Stimulated activated CD8-positive, alpha-beta memory T cell treated with anti-CD3 and anti-CD28 coated beads, Interleukin-15, amount 100 ng/mL, for 48 hours (primary cell): ENCODE measurements around the gene CUL4B.
"Not testable (repeated sequence)": the region's sequence is repeated elsewhere in the genome, so short reads cannot be mapped to it uniquely, and the experiment has no call there.

Experiments
- DNase-seq, 2 donors: peaks; one replicate each; pipeline ENCODE4 v3.0.0-alpha.2; 2020; ENCODE audit warnings: low read depth in 2 of 2

The CUL4B gene

GRCh38 chrX:120522820-120523219 is 37.9 kb downstream of the CUL4B start:
- no peak for DNase-seq

GRCh38 chrX:120517936-120518335 is 42.8 kb downstream of the CUL4B start:
- no peak for DNase-seq

- no peak for DNase-seq
Observed at GRCh38 chrX:120514236-120514635, 46.5 kb downstream of the CUL4B start.

DNA sequence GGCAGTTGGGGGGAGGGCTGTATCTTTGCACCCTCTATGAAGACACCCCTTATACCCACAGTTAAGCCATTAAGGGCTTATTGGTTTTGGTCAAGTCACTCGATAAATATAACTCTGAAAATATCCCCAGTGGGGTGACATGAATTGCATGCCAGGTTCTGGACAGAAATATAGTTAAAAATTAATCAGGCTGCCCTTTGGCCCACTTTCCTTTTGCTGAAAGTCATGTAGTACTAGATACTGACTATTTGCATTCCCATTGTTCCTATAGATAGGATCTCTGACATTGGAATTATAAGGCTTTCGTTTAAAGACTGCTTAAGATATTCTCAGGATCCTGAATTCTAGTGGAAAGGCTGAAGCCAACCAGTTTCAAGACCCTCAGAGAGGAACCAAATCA is 48.1 kb downstream of the CUL4B start:
- DNase-seq, result no peak

DNA sequence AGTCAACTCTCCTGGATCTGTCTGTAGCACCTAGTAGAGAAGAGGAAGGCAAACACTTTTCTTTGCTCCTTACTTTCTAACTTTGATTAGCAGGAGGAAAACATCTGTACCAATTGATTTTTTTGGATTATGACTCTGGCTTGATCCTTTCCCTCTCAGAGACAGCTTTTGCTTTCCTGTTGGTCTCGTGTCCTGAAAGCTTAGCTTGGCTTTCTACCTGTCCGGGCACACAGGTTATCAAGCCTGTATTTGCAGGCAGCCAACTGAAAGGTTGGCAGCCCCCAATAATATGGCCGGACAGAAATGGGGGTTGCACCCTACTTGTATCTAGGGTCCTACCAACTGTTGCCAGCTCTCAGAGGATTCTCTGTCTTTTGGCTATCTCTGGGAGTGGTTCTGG is 48.5 kb downstream of the CUL4B start:
- no peak for DNase-seq

DNA sequence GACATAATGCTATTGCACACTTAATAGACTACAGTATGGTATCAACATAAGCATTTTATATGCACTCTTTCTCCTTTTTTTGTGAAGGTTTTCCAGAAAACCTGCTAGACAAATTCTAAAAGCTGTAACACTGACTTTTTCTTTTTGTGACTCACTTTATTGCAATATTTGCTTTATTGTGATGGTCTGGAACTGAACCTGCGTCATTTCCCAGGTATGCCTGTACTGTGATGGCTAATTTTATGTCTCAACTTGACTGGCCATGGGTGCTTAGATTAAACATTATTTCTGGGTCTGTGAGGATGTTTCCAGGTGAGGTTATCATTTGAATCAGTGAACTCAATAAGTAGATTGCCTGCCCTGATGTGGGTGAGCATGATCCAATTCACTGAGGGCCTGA is 56.2 kb downstream of the CUL4B start:
- DNase-seq, result no peak

- DNase-seq, result no peak
Observed at GRCh38 chrX:120499301-120500072, 61.3 kb downstream of the CUL4B start.

- not testable (repeated sequence) for DNase-seq
Observed at GRCh38 chrX:120490119-120490518, 70.6 kb downstream of the CUL4B start.

- no peak for DNase-seq
Observed at GRCh38 chrX:120486786-120487185, 74.0 kb downstream of the CUL4B start.

DNA sequence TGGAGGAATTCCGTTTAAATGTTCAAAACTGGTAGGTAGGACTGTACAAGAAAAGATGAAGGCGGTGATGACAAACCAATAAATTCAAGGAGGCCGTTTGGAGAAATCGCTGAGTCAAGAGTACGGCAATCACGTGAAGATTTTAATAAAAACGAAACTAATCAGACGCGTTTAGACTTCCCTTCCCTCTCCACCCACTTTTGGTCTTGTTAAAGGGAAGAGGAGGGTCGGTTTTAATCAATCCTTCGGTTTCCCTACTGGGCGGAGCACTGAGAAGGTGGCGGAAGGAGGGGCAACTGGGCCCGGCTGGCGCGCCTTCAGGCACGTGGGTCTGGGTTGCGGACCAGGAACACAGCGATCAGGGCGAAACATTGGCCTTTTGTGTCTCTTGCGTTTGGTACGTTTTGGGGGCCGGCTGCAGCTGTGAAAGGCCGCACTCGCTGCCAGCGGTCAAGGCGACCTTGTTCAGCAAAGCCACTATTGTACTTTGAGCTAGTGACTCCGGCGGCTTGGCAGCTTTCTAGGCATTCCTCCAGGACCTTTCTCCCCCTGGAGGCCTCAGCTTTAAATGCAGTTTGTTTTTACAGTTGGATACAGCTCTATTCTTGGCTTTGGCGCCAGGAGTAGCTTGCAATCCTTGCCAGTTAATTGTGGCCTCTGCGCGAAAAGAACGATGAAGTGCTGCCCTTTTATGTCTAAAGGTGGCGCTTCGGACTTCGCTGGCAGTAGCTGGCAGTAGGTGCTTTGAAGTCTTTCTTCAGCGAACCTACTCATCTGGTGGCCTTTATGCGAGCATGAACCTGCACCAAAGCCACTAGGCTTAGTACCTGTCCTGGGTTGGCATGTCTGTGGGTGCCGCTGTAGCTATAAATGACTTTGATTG is 74.9 kb downstream of the CUL4B start:
- peak; percentile 18 to 21 for DNase-seq

- no peak for DNase-seq
Observed at GRCh38 chrX:120485315-120485637, 75.5 kb downstream of the CUL4B start.

DNA sequence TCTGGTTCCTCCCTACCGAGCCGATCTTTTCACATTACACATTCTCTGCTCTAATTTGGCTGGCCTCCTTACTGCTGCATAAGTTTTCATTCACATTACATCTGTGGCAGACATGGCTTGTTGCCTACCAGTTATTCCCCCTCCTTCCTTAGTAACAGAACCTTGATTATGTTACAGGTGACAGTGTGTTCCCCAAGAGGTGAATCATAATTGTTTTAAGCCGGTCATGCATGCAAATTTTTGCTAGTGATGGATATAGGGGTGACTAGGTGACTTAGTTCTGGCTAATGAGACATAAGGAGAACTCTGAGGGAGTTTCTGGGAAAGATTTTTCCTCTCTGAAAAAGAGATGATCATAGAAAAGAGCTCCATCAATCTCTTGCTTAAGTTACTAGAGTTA is 83.3 kb downstream of the CUL4B start:
- no peak for DNase-seq

DNA sequence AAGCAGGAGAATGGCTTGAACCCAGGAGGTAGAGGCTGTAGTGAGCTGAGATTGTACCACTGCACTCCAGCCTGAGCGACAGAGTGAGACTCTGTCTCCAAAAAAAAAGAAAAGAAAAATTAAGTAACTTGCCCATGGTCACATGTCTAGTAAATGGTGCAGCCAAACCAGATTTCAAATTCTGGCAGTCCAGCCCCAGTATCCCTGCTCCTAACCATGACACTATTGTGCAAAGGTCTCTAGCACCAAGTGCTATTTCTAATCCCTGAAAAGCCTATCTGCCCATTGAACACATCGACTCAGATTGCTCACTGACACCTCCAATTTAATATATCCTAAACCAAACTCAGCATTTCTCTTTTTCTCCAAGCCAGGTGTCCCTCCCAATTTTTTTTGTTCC is 84.0 kb downstream of the CUL4B start:
- DNase-seq, result no peak

GRCh38 chrX:120475447-120475846 is 85.3 kb downstream of the CUL4B start:
- DNase-seq, result not testable (repeated sequence)
